AG09319 (cell line): ENCODE results near the gene MGME1.

Experiments
- DNase-seq: peaks from one replicate; pipeline ENCODE4 v3.0.0-alpha.2; 2010; ENCODE audit warnings: low read depth; ENCODE audit errors: extremely low read depth
- TF ChIP-seq, protein P1 (sequence below): IDR thresholded peaks from 2 replicates; pipeline ENCODE4 v1.5.1; 2011; ENCODE audit warnings: low read depth, mild to moderate bottlenecking, inconsistent platforms, low read length, moderate library complexity

Gene MGME1

DNA sequence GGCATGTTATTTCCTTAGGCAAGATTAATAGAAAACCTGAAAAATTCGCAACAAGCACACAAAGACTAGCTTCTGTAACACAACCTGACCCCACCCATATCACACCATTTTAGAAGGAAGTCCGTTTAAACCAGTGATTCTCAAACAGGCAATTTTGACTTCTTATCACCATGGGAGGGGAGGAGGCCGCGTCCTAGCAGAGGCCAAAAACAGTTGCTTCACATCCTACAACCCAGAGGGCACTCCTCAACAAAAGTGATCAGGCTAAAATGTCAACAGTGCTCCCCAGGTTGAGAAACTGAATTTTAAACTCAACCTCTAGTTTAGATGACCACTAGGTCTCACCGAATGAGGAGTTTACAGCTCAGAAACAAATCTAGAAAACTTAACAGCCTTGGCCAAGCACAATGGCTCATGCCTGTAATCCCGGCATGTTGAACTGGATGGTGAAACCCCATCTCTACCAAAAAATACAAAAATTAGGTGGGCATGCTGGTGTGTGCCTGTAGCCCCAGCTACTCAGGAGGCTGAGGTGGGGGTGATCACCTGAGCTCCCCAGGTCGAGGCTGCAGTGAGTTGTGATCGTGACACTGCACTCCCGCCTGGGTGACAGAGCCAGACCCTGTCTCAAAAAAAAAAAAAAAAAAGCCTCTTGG lies 3.6 kb upstream of the MGME1 start:
- no peak for DNase-seq
- TF ChIP-seq, protein P1, sequence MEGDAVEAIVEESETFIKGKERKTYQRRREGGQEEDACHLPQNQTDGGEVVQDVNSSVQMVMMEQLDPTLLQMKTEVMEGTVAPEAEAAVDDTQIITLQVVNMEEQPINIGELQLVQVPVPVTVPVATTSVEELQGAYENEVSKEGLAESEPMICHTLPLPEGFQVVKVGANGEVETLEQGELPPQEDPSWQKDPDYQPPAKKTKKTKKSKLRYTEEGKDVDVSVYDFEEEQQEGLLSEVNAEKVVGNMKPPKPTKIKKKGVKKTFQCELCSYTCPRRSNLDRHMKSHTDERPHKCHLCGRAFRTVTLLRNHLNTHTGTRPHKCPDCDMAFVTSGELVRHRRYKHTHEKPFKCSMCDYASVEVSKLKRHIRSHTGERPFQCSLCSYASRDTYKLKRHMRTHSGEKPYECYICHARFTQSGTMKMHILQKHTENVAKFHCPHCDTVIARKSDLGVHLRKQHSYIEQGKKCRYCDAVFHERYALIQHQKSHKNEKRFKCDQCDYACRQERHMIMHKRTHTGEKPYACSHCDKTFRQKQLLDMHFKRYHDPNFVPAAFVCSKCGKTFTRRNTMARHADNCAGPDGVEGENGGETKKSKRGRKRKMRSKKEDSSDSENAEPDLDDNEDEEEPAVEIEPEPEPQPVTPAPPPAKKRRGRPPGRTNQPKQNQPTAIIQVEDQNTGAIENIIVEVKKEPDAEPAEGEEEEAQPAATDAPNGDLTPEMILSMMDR = no peak

DNA sequence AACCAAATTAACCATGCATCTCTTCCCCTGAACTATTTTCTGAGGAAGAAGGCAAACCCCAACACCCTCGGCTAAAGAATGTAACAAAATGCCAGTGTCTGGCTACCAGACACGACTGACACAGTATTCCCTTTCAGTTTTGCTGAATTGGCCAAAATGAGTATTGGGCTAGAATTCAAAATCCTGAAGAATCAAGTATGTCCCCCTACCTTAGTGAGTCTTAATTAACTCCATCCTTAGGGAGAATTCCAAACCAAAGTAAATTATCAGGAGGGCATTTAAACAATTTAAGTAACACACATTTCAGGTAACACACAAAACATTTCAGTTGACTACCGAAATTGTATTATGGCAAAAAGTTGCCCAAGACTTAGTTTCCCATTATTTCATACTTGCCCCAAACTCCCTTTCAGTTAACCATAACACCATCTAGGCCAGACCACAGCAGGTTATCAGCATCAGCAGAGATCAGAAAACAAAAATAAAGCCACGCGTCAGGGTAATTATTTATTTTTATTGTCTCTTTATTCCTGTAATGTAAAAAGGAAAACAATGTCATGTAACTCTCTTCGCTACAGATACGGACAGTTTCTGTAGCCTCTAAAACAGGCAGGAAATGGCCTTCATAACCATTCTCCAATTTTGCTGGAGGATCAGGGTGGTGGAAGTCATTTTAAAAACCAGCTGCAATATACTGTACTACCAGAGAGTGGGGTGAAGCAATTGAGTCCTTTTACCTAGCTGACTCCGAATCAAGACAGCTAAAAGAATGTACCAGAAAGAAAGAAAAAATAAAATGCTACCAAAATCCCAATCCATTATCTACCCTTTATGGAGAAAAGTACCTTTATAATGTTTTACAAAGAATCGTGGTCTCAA lies 2.1 kb upstream of the MGME1 start:
- TF ChIP-seq, protein P1 = peak; percentile 7; the same call in 1 of the 2 replicates
- DNase-seq = no peak

DNA sequence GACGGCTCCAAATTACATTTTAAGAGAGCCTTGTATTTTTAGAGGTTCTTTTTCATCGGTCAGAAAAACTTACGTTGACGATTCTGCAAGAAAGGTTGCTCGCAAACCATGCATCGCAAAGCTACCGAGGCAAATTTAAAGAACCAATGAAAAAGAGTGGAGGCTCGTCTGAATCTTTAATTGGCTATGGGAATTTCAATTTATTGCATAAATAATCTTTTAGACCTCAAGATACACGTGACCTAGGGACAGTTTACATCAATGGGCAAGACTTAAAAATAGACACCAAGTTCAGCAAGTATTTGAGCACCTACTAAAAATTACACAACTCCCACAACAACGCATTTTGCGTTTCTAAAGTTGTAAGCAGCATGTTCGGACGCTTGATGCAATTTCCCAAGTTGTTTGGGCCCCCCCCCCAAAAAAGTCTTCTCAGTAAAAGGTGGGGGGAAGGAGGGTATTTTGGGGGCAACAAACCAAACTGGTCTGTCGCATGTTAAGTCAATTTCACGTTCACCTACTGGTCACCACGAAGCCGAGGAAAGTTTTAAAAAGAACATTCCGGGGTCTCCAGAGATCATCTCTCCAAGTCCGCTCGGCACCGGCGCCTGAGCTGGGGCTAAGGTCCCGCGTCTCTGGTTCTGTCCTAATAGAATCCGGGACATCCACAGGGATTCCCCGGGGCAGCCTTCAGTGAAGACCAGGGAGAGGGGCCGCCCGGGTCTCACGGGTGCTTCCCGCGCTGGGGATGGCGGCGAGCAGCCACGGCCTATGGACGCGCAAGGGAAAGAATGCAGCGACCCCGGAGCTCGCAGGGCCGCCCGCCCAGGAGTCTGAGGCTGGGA lies 1.1 kb upstream of the MGME1 start:
- TF ChIP-seq, protein P1 = no peak
- no peak for DNase-seq

GRCh38 chr20:17969278-17969883 lies 563 bp downstream of the MGME1 start:
- DNase-seq = no peak
- TF ChIP-seq, protein P1 = no peak

DNA sequence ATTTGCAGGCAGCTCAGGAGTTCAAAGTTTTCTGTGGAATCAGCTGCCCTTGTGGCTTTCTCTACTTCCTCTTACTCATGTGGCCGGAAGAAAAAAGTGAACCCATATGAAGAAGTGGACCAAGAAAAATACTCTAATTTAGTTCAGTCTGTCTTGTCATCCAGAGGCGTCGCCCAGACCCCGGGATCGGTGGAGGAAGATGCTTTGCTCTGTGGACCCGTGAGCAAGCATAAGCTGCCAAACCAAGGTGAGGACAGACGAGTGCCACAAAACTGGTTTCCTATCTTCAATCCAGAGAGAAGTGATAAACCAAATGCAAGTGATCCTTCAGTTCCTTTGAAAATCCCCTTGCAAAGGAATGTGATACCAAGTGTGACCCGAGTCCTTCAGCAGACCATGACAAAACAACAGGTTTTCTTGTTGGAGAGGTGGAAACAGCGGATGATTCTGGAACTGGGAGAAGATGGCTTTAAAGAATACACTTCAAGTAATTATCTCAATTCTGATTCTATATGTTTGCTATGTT lies 1.1 kb downstream of the MGME1 start:
- TF ChIP-seq, protein P1 = no peak
- DNase-seq = no peak

GRCh38 chr20:17971300-17972013 lies 2.6 kb downstream of the MGME1 start:
- TF ChIP-seq, protein P1 = no peak
- no peak for DNase-seq
